ENCODE results near the gene ASGR2. TPM values are rescaled to one million over a fixed set of nuclear protein-coding genes. Genes with fewer than 3 reads are reported as not detected.

ASGR2 gene
- total and polyA plus RNA-seq, 9 donors: 0.20 to 0.72 (median 0.37) TPM; not detected in 2

GRCh38 chr17:7070712-7071111 lies 43.9 kb downstream of the ASGR2 start:
- intact Hi-C loops (cut with DNase I): no loop called here
- H3K36me3 ChIP-seq: no peaks in the 10 kb centered on the region
- no peak overlapping the region for H3K4me3 ChIP-seq
- H3K4me1 ChIP-seq (ENCODE audit: insufficient read depth): no peaks in the 10 kb centered on the region
- peaks cover 0 to 9% of the 10 kb centered on the region in 2 donors for H3K9me3 ChIP-seq
- H3K27ac ChIP-seq: no peak overlapping the region
- WGBS, 3 donors: 71 to 85% (median 80%) methylated on average over 3 of the region's 3 CpGs
- no peak for DNase-seq
- TF ChIP-seq EP300 (IDR thresholded peaks at IDR 0.05) (no peak), POLR2A (IDR thresholded peaks at IDR 0.05) (no peak), CTCF (IDR thresholded peaks at IDR 0.05) (no peak)
- H3K27me3 ChIP-seq: no peaks in the 10 kb centered on the region

- no peak for TF ChIP-seq EP300 (IDR thresholded peaks at IDR 0.05)
- no peak for TF ChIP-seq POLR2A (IDR thresholded peaks at IDR 0.05)
- no peaks in the 10 kb centered on the region for H3K36me3 ChIP-seq
- no peak for DNase-seq
- intact Hi-C loops (cut with DNase I): no loop called here
- H3K27ac ChIP-seq: no peak overlapping the region
- H3K9me3 ChIP-seq: peaks cover 0 to 9% of the 10 kb centered on the region in 2 donors
- H3K27me3 ChIP-seq: no peaks in the 10 kb centered on the region
- 10 to 30% (median 22%) methylated on average over 1 of the region's 1 CpG for WGBS, 3 donors
- no peak overlapping the region for H3K4me3 ChIP-seq
- no peaks in the 10 kb centered on the region for H3K4me1 ChIP-seq (ENCODE audit: insufficient read depth)
Observed at GRCh38 chr17:7068268-7068667, 46.4 kb downstream of the ASGR2 start.

- intact Hi-C loops (cut with DNase I): no loop called here
- H3K27me3 ChIP-seq: no peaks in the 10 kb centered on the region
- DNase-seq: no peak
- H3K4me1 ChIP-seq (ENCODE audit: insufficient read depth): no peaks in the 10 kb centered on the region
- H3K4me3 ChIP-seq: no peak overlapping the region
- H3K36me3 ChIP-seq: no peaks in the 10 kb centered on the region
- H3K9me3 ChIP-seq: peaks cover 0 to 9% of the 10 kb centered on the region in 2 donors
- WGBS, 3 donors: 62 to 81% (median 62%) methylated on average over 1 of the region's 1 CpG
- TF ChIP-seq CTCF (IDR thresholded peaks at IDR 0.05) (no peak), POLR2A (IDR thresholded peaks at IDR 0.05) (no peak), EP300 (IDR thresholded peaks at IDR 0.05) (no peak)
- H3K27ac ChIP-seq: no peak overlapping the region
Observed at GRCh38 chr17:7067198-7067597, 47.4 kb downstream of the ASGR2 start.

- H3K9me3 ChIP-seq: peaks cover 0 to 6% of the 10 kb centered on the region in 2 donors
- no peak overlapping the region for H3K4me3 ChIP-seq
- TF ChIP-seq POLR2A (IDR thresholded peaks at IDR 0.05) (no peak), EP300 (IDR thresholded peaks at IDR 0.05) (no peak), CTCF (IDR thresholded peaks at IDR 0.05) (no peak)
- H3K27ac ChIP-seq: no peak overlapping the region
- H3K36me3 ChIP-seq: no peaks in the 10 kb centered on the region
- intact Hi-C loops (cut with DNase I): no loop called here
- H3K4me1 ChIP-seq (ENCODE audit: insufficient read depth): no peaks in the 10 kb centered on the region
- WGBS, 3 donors: 50 to 66% (median 62%) methylated on average over 4 of the region's 4 CpGs
- no peaks in the 10 kb centered on the region for H3K27me3 ChIP-seq
- no peak for DNase-seq
Observed at GRCh38 chr17:7064261-7064660, 50.4 kb downstream of the ASGR2 start.

- WGBS, 3 donors: 50 to 55% (median 54%) methylated on average over 6 of the region's 6 CpGs
- H3K9me3 ChIP-seq: no peaks in the 10 kb centered on the region
- H3K27ac ChIP-seq: no peak overlapping the region
- no peak for TF ChIP-seq POLR2A (IDR thresholded peaks at IDR 0.05)
- no peak for TF ChIP-seq CTCF (IDR thresholded peaks at IDR 0.05)
- TF ChIP-seq EP300 (IDR thresholded peaks at IDR 0.05): no peak
- intact Hi-C loops (cut with DNase I): no loop called here
- H3K4me1 ChIP-seq (ENCODE audit: insufficient read depth): no peaks in the 10 kb centered on the region
- H3K27me3 ChIP-seq: no peaks in the 10 kb centered on the region
- no peak for DNase-seq
- no peaks in the 10 kb centered on the region for H3K36me3 ChIP-seq
- H3K4me3 ChIP-seq: no peak overlapping the region
Observed at GRCh38 chr17:7063518-7064094, 51.0 kb downstream of the ASGR2 start.

Data from ovary (tissue), 9 donors.